Activated CD8-positive, alpha-beta memory T cell treated with anti-CD3 and anti-CD28 coated beads for 4 hours (primary cell): ENCODE measurements around the gene IMPDH2.

Source experiments
- DNase-seq, 2 donors: peaks; one replicate each; pipeline ENCODE4 v3.0.0-alpha.2; 2020; ENCODE audit warnings: low read depth in 2 of 2

The IMPDH2 gene

DNA sequence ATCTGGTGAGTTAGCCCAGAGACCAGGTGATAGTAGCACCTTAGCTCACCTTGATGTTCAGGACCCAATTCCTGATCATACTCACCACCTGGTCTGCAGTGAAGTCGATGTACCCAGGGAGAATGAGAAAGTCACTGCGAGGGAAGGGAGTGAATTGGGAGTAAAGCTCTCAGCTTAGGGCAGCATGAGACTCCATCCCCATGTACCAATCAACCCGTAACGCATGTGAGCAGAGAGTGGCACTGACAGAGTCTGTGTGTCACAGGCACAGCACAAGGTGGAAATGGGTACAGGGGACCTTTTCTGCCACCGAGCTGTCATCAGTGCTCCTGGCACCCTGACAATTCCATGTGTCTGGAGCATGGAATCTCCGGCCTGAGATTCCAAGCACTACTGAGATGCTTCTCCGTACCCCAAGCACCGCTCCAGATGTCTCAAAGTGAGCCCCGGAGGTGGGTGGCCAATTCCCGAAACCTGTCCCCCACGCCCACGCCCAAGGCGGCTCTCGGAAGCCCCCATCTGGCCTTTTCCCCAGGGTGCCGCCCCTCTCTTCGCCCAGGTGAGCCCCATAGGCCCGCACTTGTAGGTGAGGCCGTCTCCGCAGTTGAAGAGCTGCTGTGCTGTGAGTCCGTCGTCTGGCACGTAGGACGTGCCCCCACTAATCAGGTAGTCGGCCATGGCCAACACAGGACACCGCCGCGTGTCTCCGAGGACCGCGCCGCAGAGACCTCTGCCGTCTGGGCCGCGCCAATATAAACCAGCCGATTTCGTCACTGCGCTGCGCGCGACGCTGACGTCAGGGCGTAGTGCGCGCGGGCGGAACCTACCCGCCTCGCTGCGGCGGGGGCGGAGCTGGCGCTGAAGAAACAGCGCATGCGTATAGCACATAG, at the start of gene IMPDH2:
IMPDH2 (minus strand) TSS at position 726 of the 890 bp plus-strand sequence; CDS start at position 678, 48 bp downstream.
- peak; percentile 84 to 87 for DNase-seq

DNA sequence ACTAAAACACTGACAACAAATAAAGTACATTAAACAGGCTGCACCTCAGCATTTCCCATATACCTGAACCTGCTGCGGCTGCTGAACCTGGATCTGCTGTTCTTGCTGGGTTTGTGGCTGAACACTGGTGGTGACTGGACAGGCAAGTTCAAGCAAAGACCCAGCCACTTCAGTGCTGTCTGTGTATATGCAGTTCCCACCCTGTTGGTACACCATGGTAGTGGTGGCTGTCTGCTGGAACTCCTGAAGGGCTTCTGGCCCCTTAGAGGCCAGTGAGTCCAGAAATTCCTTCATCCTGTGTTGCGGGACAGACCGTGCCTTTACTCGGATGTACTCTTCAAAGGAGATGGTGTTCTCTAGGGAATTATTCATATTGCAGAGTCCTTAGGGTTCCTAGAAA, 47.4 kb upstream of the IMPDH2 start:
- no peak for DNase-seq

DNA sequence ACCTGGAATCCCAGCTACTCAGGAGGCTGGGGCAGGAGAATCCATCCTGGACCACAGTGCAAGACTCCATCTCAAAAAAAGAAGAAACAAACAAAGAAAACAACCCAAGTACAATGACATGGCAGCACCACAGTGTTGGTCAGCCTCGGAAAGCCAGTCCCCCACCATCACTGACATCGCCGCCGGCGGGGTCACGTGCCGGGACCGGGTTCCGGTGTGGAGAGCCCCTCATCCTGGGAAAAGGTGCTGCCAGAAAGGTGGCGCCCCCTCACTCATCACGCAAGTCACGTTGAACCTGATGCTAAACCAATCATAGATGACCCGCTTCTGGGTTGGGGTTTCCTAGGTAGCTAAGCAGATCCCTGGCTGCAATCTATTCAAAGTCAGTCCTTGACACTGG, 46.9 kb upstream of the IMPDH2 start:
- DNase-seq, result no peak

DNA sequence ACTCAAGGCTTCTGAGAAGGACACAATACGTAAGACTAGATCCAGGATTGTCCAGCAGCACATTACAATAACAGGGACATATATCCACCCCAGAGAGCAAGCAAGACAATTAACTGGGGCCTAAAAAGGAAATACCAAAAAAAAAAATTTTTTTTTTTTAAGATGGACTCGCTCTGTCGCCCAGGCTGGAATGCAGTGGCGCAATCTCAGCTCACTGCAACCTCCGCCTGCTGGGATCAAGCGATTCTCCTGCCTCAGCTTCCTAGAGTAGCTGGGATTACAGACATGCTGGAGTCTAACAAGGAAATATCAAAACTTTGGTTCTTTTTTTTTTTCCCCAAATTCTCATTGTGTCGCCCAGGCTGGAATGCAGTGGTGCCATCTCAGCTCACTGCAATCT, 28.8 kb upstream of the IMPDH2 start:
- DNase-seq, result no peak

DNA sequence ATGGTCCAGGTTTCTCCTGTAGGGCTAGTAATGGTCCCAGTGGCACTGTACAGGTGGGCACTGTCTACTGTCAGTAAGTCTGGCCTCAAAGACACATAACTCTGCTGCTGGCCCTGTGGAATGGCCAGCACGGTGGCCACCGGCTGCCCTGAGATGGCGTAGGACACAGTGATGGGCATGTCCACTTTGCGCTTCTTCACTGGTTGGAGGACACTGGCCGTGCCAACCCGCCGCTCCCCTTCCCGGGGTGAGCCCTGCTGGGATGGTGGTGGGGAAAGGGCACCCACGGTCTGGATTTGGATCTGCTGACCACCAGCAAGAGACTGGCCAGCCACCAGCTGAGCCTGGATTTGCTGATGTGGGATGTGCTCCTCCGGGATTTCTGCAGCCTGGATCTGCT, 28.1 kb upstream of the IMPDH2 start:
- no peak for DNase-seq

DNA sequence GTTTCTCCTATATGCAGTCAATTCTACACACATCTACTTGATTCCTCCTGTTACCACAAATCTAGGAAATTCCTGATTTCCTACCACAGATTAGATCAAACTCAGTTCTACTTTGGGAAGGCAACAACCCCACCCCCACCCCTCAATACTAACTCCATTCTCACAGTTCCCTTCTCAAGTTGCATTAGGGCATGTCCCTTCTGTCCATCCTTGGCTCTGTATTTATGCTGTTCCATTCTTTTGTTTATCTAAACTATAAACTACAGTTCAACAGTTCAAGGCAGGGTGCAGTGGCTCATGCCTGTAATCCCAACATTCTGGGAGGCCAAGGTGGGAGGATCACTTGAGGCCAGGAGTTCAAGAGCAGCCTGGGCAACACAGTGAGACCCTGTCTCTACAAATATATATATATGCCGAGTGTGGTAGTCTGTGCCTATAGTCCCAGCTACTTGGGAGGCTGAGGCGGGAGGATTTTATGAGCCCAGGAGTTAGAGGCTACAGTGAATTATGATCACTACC, 25.2 kb upstream of the IMPDH2 start:
- no peak for DNase-seq

DNA sequence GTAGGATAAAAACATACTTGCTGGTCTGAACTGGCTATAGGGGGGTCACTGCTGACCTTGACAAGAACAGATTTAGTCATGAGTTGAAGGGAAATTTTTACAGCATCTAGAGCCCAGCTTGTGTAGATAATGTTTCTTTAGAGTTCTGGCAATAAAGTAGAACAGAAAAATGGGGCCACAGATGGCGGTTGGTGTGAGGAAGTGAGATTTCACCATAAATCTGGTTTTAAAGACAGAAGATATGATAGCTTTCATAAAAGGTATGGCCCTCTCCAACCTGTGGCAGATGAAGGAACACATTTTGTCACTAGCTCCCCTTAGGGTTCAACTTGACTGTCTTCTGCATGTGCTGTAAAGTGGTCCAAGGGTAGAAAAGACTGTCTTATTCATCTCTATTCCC, 24.3 kb upstream of the IMPDH2 start:
- no peak for DNase-seq

DNA sequence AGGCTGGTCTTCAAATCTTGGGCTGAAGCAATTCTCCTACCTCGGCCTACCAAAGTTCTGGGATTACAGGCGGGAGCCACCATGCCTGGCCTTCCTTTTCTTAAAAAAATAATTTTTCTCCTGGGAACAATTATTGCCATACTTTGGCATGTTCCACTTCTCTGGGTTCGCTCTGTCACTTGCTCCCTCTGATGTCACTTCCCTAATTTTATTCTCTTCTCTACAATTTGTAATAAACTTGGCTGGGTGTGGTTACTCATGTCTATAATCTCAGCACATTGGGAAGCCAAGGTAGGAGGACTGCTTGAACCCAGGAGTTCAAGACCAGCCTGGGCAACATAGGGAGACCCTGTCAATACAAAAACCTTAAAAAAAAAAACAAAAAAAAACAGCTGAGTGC, 6.1 kb upstream of the IMPDH2 start:
- no peak for DNase-seq

DNA sequence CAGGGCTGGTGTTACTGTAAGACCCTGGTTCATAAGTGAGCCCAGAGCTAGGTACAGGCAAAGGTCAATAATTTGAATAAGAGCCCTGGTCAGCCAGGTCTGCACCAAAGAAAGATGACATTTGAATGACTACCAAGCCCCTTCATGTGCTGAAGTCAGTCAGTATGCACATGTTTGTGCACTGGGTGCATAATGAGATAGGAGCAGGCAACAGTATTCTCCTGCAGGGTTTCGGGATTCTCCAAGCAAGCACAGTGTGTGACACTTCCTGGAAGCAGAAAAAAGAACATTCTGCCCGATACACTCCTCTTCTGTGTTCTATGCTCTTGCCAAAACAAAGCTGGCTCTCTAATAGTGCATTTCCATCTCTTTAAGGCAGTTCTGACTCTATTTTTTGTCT, 5.5 kb upstream of the IMPDH2 start:
- DNase-seq, result no peak

DNA sequence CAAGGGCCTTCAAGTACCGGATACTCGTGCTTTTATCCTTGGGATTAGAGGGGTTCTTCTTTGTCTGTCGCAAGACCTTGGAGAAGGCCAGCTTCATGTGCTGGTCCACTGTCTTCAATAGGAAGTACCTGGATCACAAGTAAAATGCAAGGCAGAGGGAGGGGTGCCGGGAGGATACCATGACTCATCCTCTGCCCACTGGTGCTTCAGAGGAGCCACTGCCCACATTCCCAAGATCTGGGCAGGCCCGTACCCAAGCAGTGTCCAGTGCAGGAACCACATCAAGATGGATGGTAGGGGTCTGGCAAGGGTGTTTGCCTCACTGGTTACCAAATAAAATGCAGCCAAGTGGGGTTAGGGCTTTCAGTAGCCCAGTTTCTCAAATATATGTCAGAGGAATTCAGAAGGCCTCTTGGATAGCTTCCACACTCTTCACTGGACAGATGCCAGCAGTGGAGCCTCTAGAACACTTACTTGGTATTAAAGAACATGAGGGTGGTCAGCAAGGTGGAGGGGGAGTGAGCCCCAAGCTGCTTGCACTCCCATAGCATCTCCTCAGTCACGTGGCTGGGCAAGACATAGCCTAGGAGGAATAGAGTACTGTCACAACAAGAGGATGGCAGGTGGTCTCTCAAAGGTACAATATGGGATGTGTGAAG, 3.6 kb upstream of the IMPDH2 start:
- DNase-seq, result no peak

DNA sequence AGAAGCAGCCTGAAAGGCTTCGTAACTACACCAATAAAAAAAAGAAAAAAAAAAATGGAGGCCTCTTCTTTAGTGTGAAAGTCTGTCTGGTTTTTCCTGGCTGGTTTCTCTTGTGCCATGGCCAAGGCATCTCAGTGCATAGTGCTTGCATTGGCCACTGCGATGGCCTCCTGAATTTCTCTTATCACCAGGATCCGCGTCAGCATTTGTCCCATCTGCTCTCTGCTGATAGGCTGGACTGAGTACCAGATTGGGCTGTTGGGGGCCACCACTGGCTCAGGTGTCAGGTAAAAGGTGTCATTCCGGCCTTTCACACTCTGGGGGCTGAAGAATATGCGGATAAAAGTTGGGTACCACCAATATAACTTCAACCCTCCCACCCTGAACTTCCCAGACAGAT, 1.1 kb upstream of the IMPDH2 start:
- DNase-seq, result no peak

DNA sequence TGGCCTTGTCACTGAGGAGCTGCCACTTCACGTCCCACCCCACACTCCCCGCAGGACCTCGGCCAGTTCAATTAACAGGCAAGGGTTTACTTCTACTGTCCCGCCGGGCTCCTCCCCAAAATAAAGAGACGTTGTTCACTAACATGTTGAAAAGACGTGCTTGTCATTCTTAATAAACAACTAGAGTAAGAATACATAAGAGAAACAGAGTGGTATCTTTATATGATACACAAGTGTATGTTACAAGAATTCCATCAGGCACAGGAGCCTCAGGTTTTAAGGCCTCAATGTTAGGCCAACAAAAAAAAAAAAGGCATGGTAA, 326 bp upstream of the IMPDH2 start:
- no peak for DNase-seq

DNA sequence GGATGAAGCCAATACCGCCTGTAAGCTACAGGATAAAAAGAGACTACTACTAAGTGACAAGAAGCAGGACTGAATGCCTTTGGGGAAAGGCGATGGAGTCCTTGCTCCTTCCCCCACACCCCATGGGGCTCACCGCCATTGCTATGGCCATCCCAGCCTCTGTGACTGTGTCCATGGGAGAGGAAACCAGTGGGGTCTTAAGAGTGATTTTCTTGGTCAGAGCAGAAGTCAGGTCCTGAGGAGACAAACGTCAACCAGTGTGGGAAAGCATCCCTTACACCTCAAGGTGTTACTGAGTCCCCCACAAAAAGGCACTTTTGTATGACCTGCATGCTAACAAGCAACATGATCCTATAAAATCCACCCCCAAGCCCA, 913 bp downstream of the IMPDH2 start:
- DNase-seq, result no peak

DNA sequence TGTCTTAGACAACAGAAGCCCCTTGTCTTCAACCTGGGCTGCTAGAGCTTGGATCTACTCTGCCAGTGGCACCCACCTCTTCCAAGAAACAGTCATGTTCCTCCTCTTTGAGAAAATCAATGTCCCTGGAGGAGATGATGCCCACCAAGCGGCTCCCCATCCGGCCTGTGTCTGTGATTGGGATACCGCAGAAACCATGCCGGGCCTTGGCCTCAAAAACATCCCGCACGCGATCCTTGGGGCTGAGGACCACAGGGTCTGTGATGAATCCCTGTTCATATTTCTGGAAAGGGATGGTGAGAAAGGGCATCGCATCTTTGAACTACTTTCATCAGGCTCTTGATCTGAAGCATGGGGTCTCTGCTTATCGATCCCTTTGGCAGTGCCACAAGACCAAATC, 1.6 kb downstream of the IMPDH2 start:
- no peak for DNase-seq

DNA sequence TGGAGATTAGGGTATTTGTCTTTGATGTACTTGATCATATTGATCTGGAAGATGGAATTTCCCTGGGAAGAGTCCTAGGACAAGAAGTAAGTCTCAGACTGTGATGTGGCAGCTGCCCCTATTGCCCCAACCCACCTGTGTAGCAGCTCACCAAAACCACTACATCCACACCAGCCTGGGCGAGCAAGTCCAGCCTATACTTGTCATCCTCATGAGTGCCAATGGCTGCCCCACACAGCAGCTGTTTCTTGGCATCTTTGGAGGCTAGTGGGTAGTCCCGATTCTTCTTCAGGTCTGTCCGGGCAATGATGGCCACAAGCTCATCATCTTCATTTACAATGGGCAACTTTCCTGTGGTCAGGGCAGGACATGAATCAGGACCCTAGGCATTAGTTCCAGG, 2.7 kb downstream of the IMPDH2 start:
- DNase-seq, result no peak

DNA sequence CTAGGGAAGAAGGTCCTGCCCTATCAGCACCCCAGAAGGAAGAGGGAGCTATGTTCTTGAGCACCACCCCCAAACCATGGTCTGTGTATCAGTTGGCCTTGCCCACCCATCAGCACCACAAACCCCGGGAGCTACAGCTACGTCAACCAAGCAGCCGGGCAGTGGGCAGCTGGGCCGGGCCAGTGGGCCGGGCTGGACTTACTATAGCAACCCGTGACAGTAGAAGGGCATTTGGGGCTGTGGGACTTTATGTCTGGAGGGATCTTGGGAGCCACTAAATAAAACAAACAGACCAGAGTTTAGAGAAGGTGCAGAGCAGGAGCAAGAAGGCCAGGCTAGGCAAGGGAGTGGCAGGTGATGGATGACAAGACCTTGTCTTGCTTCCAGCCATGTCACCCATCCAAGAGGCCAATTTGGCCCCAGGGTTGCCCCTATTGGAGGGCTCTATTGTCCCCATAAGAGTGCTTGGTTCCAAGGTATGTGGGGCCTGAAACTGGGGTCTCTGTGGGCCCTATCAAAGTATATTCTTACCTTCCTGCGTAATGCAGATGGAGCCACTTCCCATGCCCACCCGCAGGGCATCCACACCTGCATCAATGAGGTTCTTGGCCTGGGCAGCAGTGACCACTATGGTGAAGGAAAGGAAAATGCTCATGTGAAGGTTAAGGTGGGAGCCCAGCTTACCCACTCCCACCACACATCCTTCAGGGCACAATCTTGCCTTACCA, 3.2 kb downstream of the IMPDH2 start:
- DNase-seq, result no peak

DNA sequence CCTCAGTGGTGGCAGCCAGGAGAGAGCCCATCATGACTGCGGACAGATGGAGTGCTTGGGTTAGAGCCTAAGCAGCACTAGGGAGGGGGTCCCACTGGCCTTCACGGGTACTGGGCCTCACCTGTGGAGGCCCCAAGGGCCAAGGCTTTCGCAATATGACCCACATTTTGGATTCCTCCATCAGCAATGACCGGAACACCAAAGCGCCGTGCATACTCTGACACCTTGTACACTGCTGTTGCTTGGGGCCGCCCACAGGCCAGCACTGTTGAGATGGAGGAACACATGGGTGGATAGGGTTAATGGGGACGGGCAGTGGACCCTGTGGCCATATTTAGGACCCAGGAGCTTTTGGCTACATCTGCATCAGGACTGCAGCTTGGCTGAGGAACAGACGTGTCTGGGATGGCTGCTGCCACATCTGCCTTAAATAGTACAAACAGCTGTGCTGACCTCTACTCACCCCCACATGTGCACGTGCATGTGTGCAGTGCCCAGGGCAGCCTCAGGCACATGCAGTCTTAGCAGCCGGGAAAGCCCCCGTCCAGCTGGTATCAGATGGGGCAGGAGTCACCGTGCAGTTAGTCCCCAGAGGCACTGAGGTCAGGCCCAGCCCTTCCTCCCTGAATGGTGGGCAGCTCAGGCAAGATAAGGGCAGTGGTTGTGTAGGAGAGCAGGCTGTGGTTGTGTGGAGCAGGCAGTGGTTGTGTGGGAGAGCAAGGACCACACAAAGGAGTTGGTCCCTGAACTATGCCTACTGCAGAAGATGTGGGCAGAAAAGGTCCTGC, 4.0 kb downstream of the IMPDH2 start:
- no peak for DNase-seq

DNA sequence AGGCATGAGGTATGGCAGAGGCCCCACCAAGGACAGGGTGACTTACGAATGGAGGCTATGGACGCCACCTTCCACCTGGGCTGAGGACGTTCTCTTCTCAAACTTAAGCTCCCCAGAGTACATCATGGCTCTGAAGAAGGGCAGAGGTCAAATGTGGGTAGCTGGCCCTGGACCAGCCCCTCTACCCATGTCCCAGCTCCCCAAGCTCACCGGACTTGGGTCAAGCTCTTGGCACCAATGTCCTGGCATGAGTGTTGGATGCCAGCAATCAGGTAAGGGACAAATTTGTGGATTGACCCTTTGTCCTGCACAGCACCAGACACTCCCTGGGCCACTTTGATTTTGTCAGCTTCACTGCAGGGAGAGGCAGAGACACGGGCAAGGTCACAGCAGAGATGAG, 4.7 kb downstream of the IMPDH2 start:
- DNase-seq, result no peak

DNA sequence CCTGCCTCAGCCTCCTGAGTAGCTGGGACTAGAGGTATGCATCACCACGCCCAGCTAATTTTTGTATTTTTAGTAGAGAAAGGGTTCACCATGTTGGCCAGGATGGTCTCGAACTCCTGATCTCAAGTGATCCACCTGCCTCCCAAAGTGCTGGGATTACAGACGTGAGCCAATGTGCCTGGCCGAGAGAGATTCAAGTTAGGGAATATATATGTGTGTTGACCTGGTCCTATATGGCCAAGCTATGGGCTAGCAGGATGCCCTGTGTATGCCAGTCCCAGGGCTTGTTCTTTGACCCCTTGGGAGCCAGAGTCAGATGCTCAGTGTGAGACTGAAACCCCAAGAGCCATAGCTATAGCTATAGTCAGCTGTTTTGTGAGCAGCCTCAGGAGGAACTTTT, 5.4 kb downstream of the IMPDH2 start:
- no peak for DNase-seq

DNA sequence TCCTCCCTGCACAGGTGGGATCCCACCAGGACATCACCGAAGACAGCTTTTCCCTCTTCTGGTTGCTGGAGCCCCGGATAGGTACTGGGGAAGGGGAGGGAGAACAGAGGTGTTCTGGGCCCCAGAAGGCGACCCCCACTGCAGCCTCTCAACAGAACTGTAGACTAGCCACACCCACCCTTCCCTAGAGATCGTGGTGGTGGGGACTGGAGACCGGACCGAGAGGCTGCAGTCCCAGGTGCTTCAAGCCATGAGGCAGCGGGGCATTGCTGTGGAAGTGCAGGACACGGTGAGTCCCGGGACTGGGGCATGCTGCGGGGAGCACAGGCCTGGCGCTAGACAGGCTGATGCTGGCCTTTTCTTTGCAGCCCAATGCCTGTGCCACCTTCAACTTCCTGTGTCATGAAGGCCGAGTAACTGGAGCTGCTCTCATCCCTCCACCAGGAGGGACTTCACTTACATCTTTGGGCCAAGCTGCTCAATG, 6.5 kb downstream of the IMPDH2 start:
- DNase-seq, result no peak

DNA sequence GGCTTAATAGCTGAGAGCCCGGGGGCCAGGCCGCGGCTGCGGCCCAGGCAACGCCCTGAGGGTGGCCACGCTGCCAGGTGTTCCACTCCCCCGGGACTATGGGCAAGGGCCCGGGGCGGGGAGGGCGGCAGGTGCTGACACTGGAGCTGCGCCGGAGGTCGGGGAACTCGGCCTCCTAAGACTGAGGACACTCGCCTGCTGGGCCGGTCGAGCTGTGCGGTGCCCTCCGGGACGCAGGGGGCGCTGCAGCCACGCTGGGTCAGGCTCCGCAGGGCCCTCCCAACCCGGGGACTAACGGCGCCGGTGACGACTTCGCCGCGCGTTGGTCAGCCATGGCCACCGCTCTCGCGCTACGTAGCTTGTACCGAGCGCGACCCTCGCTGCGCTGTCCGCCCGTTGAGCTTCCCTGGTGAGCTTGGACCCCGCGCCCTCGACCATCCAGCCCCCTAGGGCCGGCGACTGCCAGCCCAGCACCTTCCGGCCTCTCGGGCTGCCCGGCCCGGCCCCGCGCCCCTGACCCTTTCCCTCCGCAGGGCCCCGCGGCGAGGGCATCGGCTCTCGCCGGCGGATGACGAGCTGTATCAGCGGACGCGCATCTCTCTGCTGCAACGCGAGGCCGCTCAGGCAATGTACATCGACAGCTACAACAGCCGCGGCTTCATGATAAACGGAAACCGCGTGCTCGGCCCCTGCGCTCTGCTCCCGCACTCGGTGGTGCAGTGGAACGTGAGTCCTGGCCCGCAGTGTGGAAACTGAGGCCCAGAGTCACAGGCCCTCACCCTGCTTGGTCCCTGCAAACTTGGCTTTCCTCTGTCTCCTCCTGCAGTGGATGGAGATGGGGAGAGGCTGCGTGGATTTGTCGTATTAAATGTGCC, 7.1 kb downstream of the IMPDH2 start, which contains the start of gene NDUFAF3:
NDUFAF3 (plus strand) TSS at position 309 of the 875 bp plus-strand sequence; CDS start at position 333, 24 bp downstream.
- DNase-seq, result peak; percentile 75 to 82
